HG03159 (cell line): ENCODE data around the gene ROBO1.

Source experiments
- ATAC-seq: cut with Tn5 transposase; IDR thresholded peaks from one replicate; pipeline ENCODE4 v1.9.1; 2021; ENCODE audit warnings: mild to moderate bottlenecking, moderate library complexity; ENCODE audit not compliant: unreplicated experiment

Gene ROBO1

DNA sequence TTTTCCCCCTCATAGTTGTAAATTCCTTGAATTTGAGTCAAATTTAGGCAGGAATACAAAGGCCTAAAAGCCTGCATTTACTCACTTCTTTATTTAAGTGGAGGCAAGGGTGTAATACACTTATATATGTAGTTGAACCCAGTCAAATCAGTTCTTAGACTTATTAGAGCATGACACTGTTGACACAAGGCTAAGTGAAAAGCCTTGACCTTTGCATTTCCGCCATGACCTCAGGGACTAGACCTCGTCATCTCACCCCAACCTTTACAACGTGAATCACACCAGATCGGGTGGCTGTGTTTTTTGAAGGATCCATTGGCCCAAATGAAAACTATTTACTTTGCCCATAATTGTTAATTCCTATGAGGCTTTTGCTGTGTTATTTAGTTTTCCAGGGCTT, 774.4 kb downstream of the ROBO1 start:
- no peak for ATAC-seq

DNA sequence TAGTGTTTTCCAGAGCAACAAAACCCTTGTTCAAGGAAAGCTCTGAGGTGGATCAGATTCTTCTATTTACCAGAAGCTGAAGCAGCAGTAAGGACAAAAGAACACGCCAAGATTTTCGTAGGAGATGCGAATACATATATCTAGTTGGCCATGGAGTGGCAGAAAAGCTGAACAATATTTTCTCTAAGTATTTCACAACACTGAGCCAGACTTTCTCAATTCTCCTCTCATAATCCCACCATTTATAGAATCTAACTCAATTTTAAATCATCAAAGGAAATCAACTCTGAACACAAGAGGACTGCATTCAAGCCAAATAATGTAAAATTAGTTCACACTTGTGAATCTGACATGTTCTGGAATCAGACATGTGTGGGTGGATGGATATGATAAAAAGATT, 775.0 kb downstream of the ROBO1 start:
- ATAC-seq: no peak

GRCh38 chr3:78992400-78992799, 775.4 kb downstream of the ROBO1 start:
- ATAC-seq: no peak

DNA sequence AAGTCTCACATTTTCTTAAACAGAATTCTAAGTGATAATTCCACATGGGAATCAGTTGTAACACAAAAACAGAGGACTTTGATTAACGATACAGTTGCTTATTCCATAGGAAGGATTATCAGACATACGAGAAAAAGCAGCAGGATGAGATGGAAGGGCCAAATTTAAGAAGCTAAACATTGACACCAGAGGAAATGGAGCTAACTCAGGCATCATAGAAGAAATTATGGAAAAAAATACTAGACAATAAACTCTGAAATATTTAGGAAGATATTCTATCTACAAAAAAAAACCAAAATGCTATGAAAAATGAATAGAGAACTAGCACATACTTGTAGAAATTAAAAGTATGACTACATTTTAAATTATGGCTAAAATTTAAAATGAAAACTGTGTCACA, 776.1 kb downstream of the ROBO1 start:
- no peak for ATAC-seq

GRCh38 chr3:78990156-78990555, 777.6 kb downstream of the ROBO1 start:
- ATAC-seq: no peak

DNA sequence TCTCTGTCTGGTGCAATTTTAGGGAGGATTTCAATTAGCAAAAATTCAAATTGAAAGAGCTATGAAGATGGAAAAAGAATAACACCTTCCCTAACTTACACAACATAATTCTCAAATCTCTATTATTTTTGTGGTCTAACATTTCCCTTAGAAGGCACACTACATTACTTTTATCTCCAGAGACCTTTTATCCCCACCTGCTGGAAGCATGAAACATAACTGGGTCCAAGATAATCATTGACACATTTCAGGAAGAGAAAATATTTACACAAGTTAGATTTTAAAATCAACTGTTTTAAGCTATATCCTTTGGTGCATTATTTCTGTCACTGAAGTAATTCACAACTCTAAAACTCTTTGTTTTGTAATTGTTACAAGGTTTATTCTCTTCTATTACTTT, 779.5 kb downstream of the ROBO1 start:
- no peak for ATAC-seq

GRCh38 chr3:78986416-78987101, 781.2 kb downstream of the ROBO1 start:
- ATAC-seq: no peak

- ATAC-seq: no peak
Measured at GRCh38 chr3:78985981-78986380, 781.8 kb downstream of the ROBO1 start.

GRCh38 chr3:78979028-78979427, 788.8 kb downstream of the ROBO1 start:
- ATAC-seq: no peak

- no peak for ATAC-seq
Measured at GRCh38 chr3:78978037-78978436, 789.8 kb downstream of the ROBO1 start.

GRCh38 chr3:78977073-78977472, 790.7 kb downstream of the ROBO1 start:
- ATAC-seq: no peak

GRCh38 chr3:78976200-78976599, 791.6 kb downstream of the ROBO1 start:
- no peak for ATAC-seq

- no peak for ATAC-seq
Measured at GRCh38 chr3:78974181-78974790, 793.5 kb downstream of the ROBO1 start.

- ATAC-seq: no peak
Measured at GRCh38 chr3:78972617-78973301, 795.0 kb downstream of the ROBO1 start.

GRCh38 chr3:78970656-78971055, 797.1 kb downstream of the ROBO1 start:
- no peak for ATAC-seq

DNA sequence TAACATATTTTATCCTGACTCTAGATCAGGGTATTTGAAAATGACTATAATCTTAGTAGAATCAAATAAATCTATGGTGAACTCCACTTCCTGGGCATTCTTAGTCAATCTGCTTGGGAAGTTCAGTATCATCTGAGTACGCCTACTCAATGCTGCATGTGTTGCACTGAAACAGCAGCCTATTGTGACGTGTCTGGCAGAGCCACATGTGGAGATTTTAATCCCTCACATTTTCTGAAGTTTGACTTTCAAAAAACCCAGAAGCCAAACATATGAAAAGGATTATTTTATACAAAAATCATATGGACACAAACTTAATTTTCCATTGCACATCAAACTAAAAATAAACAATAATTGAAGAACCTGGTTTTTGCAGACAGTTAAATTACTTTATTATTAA, 798.3 kb downstream of the ROBO1 start:
- ATAC-seq: no peak

DNA sequence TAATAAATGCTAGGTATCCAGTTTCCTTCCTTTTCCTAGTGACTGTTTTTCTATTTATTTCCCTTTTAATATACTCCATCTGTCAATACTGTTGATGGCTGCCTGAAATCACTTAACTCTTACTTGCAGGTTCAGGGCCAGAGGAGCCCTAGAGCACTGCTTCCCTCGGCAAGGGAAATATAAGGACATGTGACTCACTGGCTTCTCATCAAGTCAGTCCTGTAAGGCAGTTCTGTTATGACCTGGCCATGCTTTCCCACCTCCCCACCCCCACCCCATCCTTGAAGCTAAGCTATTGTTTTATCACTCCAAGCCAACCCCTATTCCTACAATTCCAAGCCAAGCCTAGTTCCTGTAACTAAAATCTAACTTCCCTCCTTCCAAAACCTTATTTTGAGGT, 800.7 kb downstream of the ROBO1 start:
- ATAC-seq: no peak

DNA sequence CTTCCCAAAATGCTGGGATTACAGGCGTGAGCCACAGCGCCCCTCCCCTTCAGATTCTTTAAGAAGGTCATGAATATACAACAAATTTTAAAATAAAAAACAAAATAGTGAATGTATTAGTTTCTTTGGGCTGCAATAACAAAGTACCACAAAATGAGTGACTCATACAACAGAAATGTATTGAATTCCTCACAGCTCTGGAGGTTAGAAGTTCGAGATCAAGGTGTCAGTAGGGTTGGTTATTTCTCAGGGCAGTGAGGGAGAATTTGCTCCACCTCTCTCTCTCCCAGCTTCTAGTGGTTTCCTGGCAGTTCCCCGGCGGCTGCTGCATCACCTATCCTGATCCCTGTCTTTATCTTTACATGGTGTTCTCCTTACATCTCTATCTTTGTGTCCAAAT, 804.0 kb downstream of the ROBO1 start:
- ATAC-seq: no peak

- no peak for ATAC-seq
Measured at GRCh38 chr3:78957456-78957855, 810.3 kb downstream of the ROBO1 start.

- no peak for ATAC-seq
Measured at GRCh38 chr3:78951342-78951945, 816.4 kb downstream of the ROBO1 start.

DNA sequence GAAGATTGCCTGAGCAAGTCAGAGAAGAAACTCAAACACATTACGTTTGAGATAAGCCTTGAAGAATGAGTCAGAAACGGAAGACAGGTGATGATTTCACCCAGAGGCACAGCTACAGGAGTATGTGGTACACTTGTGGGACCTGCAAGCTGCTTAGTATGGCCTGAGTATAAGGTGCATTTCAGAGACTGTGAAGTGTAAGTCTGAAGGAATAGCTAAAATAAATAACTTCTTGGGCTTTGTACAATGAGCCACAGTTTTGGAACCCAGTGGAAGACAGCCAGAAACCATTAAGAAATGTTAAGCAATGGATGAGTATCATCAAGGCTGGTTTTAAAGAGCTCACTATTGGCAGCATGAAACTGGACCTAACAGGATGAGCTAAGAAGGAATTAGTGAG, 826.2 kb downstream of the ROBO1 start:
- no peak for ATAC-seq

DNA sequence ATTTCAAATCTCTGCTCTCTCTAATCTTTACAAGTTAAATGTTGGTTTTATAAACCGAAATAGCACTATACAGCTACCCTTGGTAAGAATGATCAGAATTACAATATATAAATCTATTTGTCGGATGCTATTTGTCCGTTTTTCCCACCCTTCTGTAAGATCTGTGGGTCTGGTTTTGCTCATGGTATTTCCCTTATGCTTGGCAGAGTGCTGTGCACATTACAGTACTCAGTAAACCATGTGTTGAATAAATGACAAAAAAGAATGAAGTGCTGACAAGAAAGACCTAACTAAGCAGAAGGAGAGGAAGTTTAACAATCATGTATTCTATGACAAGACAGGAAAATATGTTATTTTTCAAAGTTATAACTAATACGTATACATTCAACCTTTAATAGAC, 827.2 kb downstream of the ROBO1 start:
- no peak for ATAC-seq
